Fibroblast of lung (primary cell): Measurements from ENCODE around the gene ARHGAP28. TPM values are rescaled to one million over a fixed set of nuclear protein-coding genes. Genes with fewer than 3 reads are reported as not detected.
"Not testable (repeated sequence)": the region's sequence is repeated elsewhere in the genome, so short reads cannot be mapped to it uniquely, and the experiment has no call there.

ENCODE experiments used
- DNase-seq, 2 donors: peaks; one replicate each; pipeline versions ENCODE4 v3.0.0 to v3.0.0-alpha.2; 2010; ENCODE audit warnings: low read depth in 2 of 2
- H2AFZ ChIP-seq: 2 replicates; pipeline ENCODE4 v1.5.1; 2012; ENCODE audit warnings: low read length, control low read depth, inconsistent platforms
- H3K27ac ChIP-seq: 2 replicates; pipeline ENCODE4 v1.5.1; 2011; ENCODE audit warnings: low read length, control low read depth; ENCODE audit not compliant: insufficient read depth
- H3K27me3 ChIP-seq: 2 replicates; pipeline ENCODE4 v1.5.1; 2011; ENCODE audit warnings: mild to moderate bottlenecking, low read length; ENCODE audit not compliant: control insufficient read depth, insufficient read depth
- H3K36me3 ChIP-seq: 2 replicates; pipeline ENCODE4 v1.5.1; 2011; ENCODE audit warnings: low read length; ENCODE audit not compliant: control insufficient read depth, insufficient read depth
- H3K4me1 ChIP-seq: 2 replicates; pipeline ENCODE4 v1.5.1; 2011; ENCODE audit warnings: low read length; ENCODE audit not compliant: control insufficient read depth, insufficient read depth; ENCODE audit errors: extremely low read depth
- H3K4me2 ChIP-seq: 2 replicates; pipeline ENCODE4 v1.5.1; 2011; ENCODE audit warnings: low read length, control low read depth; ENCODE audit not compliant: insufficient read depth; ENCODE audit errors: extremely low read depth
- H3K4me3 ChIP-seq, 4 experiments: fragments of 200-600 bp in 1 of 4; sonication (generic) in 1 of 4; replicated peaks in 1 of 4; 2 replicates each; pipeline ENCODE4 v1.5.1; 2011 to 2016; ENCODE audit warnings: low read length in 4 of 4, low read depth in 3 of 4, mild to moderate bottlenecking in 3 of 4, control low read depth in 2 of 4, inconsistent platforms in 1 of 4, mixed read lengths in 1 of 4; ENCODE audit not compliant: insufficient read depth in 1 of 4; ENCODE audit errors: control extremely low read depth in 1 of 4
- H3K79me2 ChIP-seq: 2 replicates; pipeline ENCODE4 v1.5.1; 2012; ENCODE audit warnings: mild to moderate bottlenecking, low read length, inconsistent platforms; ENCODE audit not compliant: control insufficient read depth, insufficient read depth
- H3K9ac ChIP-seq: 2 replicates; pipeline ENCODE4 v1.5.1; 2011; ENCODE audit warnings: mild to moderate bottlenecking, low read length, control low read depth; ENCODE audit not compliant: insufficient read depth
- H3K9me3 ChIP-seq: 2 replicates; pipeline ENCODE4 v1.5.1; 2012; ENCODE audit warnings: low read depth, low read length; ENCODE audit not compliant: control insufficient read depth, insufficient read depth
- H4K20me1 ChIP-seq: 2 replicates; pipeline ENCODE4 v1.5.1; 2011; ENCODE audit warnings: low read length; ENCODE audit not compliant: control insufficient read depth, insufficient read depth; ENCODE audit errors: extremely low read depth
- CTCF ChIP-seq, 2 donors: IDR thresholded peaks in 1 of 2; conservative IDR thresholded peaks in 1 of 2; 1 replicate in 1 of 2; 2 replicates in 1 of 2; pipeline ENCODE4 v1.5.1; 2011 to 2012; ENCODE audit warnings: low read length in 2 of 2, control low read depth in 1 of 2, inconsistent platforms in 1 of 2, low read depth in 1 of 2, mild to moderate bottlenecking in 1 of 2
- EZH2 ChIP-seq: IDR thresholded peaks from 2 replicates; pipeline ENCODE4 v1.5.1; 2012; ENCODE audit warnings: low read length, control low read depth, mild to moderate bottlenecking; ENCODE audit errors: missing control alignments
- polyA plus RNA-seq, 2 donors: library from polyadenylated mRNA; depleted of rRNA in 1 of 2; stranded (reverse) in 1 of 2; unstranded in 1 of 2; fragments of >200 nt; gene quantifications; 2 replicates each; pipeline ENCODE4 v1.2.1, GENCODE V29; 2011 to 2012; ENCODE audit warnings: missing spikeins in 1 of 2
- total RNA-seq: library from RNA; depleted of rRNA; stranded (reverse); fragments of >200 nt; gene quantifications from 2 replicates; pipeline ENCODE4 v1.2.1, GENCODE V29; 2014

ARHGAP28 gene
- total and polyA plus RNA-seq, 2 donors (not counting 1 experiment from before 2014, with no cell fraction given) = 3.3 to 35.0 TPM

GRCh38 chr18:6797171-6797570 is 67.7 kb downstream of the ARHGAP28 start:
- Histone ChIP-seq H3K4me1 (no peaks in the 10 kb centered on the region), H3K9me3 (no peaks in the 10 kb centered on the region), H3K9ac (no peak overlapping the region), H3K4me3 (no peak overlapping the region), H2AFZ (no peak overlapping the region), H3K27me3 (no peaks in the 10 kb centered on the region), H3K79me2 (no peaks in the 10 kb centered on the region), H3K4me2 (no peak overlapping the region), H3K36me3 (no peaks in the 10 kb centered on the region), H3K27ac (no peak overlapping the region), H4K20me1 (no peaks in the 10 kb centered on the region)
- TF ChIP-seq EZH2 (no peak), CTCF (conservative IDR thresholded peaks at IDR 0.05 in 1 of 2, IDR thresholded peaks at IDR 0.05 in 1 of 2; ENCODE audit: low read depth in 1 of 2, low read length in 2 of 2) (no peak)
- DNase-seq = no peak

GRCh38 chr18:6798896-6799295 is 69.4 kb downstream of the ARHGAP28 start:
- Histone ChIP-seq H3K4me1 (no peaks in the 10 kb centered on the region), H3K4me3 (no peak overlapping the region), H3K4me2 (no peak overlapping the region), H4K20me1 (no peaks in the 10 kb centered on the region), H3K79me2 (no peaks in the 10 kb centered on the region), H3K27me3 (no peaks in the 10 kb centered on the region), H3K36me3 (no peaks in the 10 kb centered on the region), H3K9ac (no peak overlapping the region), H3K27ac (no peak overlapping the region), H2AFZ (no peak overlapping the region), H3K9me3 (no peaks in the 10 kb centered on the region)
- no peak for DNase-seq
- TF ChIP-seq EZH2 (no peak), CTCF (conservative IDR thresholded peaks at IDR 0.05 in 1 of 2, IDR thresholded peaks at IDR 0.05 in 1 of 2; ENCODE audit: low read depth in 1 of 2, low read length in 2 of 2) (no peak)

- H3K4me1 ChIP-seq, H3K4me3 ChIP-seq, H3K9ac ChIP-seq, DNase-seq, H2AFZ ChIP-seq, H3K27ac ChIP-seq, H4K20me1 ChIP-seq, H3K79me2 ChIP-seq, H3K4me2 ChIP-seq, H3K36me3 ChIP-seq, H3K9me3 ChIP-seq, H3K27me3 ChIP-seq: not testable (repeated sequence)
Observed at GRCh38 chr18:6800309-6800708, 70.8 kb downstream of the ARHGAP28 start.
